GM23248 (cell line): ENCODE measurements around the gene KPNA2. TPM values are rescaled to one million over a fixed set of nuclear protein-coding genes. Genes with fewer than 3 reads are reported as not detected.
"Not testable (repeated sequence)": the region's sequence is repeated elsewhere in the genome, so short reads cannot be mapped to it uniquely, and the experiment has no call there.

Source experiments
- DNase-seq: peaks from one replicate; pipeline ENCODE4 v3.0.0-alpha.2; 2015
- H2AFZ ChIP-seq: fragments of 200-600 bp; sonication (generic); 2 replicates; pipeline ENCODE4 v1.6.1; 2016; ENCODE audit warnings: antibody characterized with exemption
- H3F3A ChIP-seq: fragments of 200-600 bp; sonication (generic); 2 replicates; pipeline ENCODE4 v1.6.1; 2016; ENCODE audit warnings: mild to moderate bottlenecking, antibody characterized with exemption, mixed run types; ENCODE audit not compliant: insufficient read depth
- H3K27ac ChIP-seq: fragments of 200-600 bp; sonication (generic); 2 replicates; pipeline ENCODE4 v1.5.1; 2016; ENCODE audit warnings: mild to moderate bottlenecking
- H3K27me3 ChIP-seq: fragments of 200-600 bp; sonication (generic); replicated peaks from 2 replicates; pipeline ENCODE4 v1.6.1; 2016; ENCODE audit warnings: mild to moderate bottlenecking; ENCODE audit not compliant: insufficient read depth
- H3K36me3 ChIP-seq: fragments of 200-600 bp; sonication (generic); 2 replicates; pipeline ENCODE4 v1.6.1; 2016; ENCODE audit warnings: low read depth, mild to moderate bottlenecking
- H3K4me1 ChIP-seq: fragments of 200-600 bp; sonication (generic); 2 replicates; pipeline ENCODE4 v1.6.1; 2016; ENCODE audit warnings: mild to moderate bottlenecking; ENCODE audit not compliant: insufficient read depth
- H3K4me2 ChIP-seq: fragments of 200-600 bp; sonication (generic); one replicate; pipeline ENCODE4 v1.6.1; 2016; ENCODE audit warnings: mild to moderate bottlenecking; ENCODE audit not compliant: unreplicated experiment
- H3K4me3 ChIP-seq: fragments of 200-600 bp; sonication (generic); 2 replicates; pipeline ENCODE4 v1.5.1; 2016; ENCODE audit warnings: mild to moderate bottlenecking
- H3K79me2 ChIP-seq: fragments of 200-600 bp; sonication (generic); 2 replicates; pipeline ENCODE4 v1.6.1; 2016; ENCODE audit warnings: mild to moderate bottlenecking; ENCODE audit not compliant: insufficient read depth
- H3K9ac ChIP-seq: fragments of 200-600 bp; sonication (generic); 2 replicates; pipeline ENCODE4 v1.6.1; 2016; ENCODE audit warnings: mild to moderate bottlenecking
- H3K9me2 ChIP-seq: fragments of 200-600 bp; sonication (generic); 2 replicates; pipeline ENCODE4 v1.6.1; 2016; ENCODE audit warnings: mixed run types, mild to moderate bottlenecking, moderate library complexity; ENCODE audit not compliant: insufficient read depth
- H3K9me3 ChIP-seq: fragments of 200-600 bp; sonication (generic); one replicate; pipeline ENCODE4 v1.6.1; 2017; ENCODE audit warnings: low read depth
- H4K20me1 ChIP-seq: fragments of 200-600 bp; sonication (generic); 2 replicates; pipeline ENCODE4 v1.6.0; 2016; ENCODE audit not compliant: insufficient read depth
- EZH2 ChIP-seq: fragments of 200-600 bp; sonication (generic); IDR thresholded peaks from 2 replicates; pipeline ENCODE4 v1.6.1; 2018; ENCODE audit warnings: antibody characterized with exemption, mild to moderate bottlenecking; ENCODE audit not compliant: insufficient read depth, poor library complexity, severe bottlenecking
- EZH2phosphoT487 ChIP-seq: fragments of 200-600 bp; sonication (generic); IDR thresholded peaks from 2 replicates; pipeline ENCODE4 v1.6.1; 2018; ENCODE audit warnings: antibody characterized with exemption, moderate library complexity, mild to moderate bottlenecking, low read depth; ENCODE audit not compliant: insufficient read depth
- WGBS, 2 experiments: methylation state at CpG; one replicate each; pipeline ENCODE4 v1.1.6; 2015 to 2017; ENCODE audit warnings: low lambda C conversion rate in 2 of 2, low coverage in 1 of 2; ENCODE audit errors: missing lambda C conversion rate in 2 of 2; 5-methylcytosine and 5-hydroxymethylcytosine counted together
- in situ Hi-C: fragments of 300-500 bp; cut with MboI; formaldehyde crosslinking; loops from 2 replicates; pipeline ENCODE4 v1.15.0; 2020
- polyA plus RNA-seq: library from polyadenylated mRNA; unstranded; fragments of >200 nt; fragmentation: Nextera tagmentation; extraction: Ambion mirVana; gene quantifications from 2 replicates; pipeline ENCODE4 v1.2.1, GENCODE V29; 2016
- total RNA-seq: library from RNA; depleted of rRNA; stranded (reverse); fragments of >200 nt; shearing (Covaris generic); gene quantifications from 2 replicates; pipeline ENCODE4 v1.2.3, GENCODE V29; 2014

The KPNA2 gene
- total and polyA plus RNA-seq, 2 experiments from 2014 or later: 98.2 to 159 TPM

- DNase-seq: no peak
- H3K9me2 ChIP-seq: no peaks in the 10 kb centered on the region
- H4K20me1 ChIP-seq: no peaks in the 10 kb centered on the region
- no peak overlapping the region for H3K27ac ChIP-seq
- no peaks in the 10 kb centered on the region for H3K79me2 ChIP-seq
- in situ Hi-C loops: no loop called here
- no peak overlapping the region for H2AFZ ChIP-seq
- no peak overlapping the region for H3K4me3 ChIP-seq
- no peaks in the 10 kb centered on the region for H3K27me3 ChIP-seq
- 95% methylated on average over 2 of the region's 2 CpGs for WGBS, 2 experiments
- H3K4me1 ChIP-seq: peaks cover 9% of the 10 kb centered on the region
- H3K9me3 ChIP-seq: no peaks in the 10 kb centered on the region
- TF ChIP-seq EZH2phosphoT487 (no peak), EZH2 (no peak)
- no peak overlapping the region for H3K4me2 ChIP-seq
- peaks cover 13% of the 10 kb centered on the region for H3F3A ChIP-seq
- no peaks in the 10 kb centered on the region for H3K36me3 ChIP-seq
- no peak overlapping the region for H3K9ac ChIP-seq
Observed at GRCh38 chr17:68060336-68060735, 24.8 kb downstream of the KPNA2 start.

- H3K79me2 ChIP-seq: no peaks in the 10 kb centered on the region
- H3K27ac ChIP-seq: no peak overlapping the region
- H3K9me2 ChIP-seq: no peaks in the 10 kb centered on the region
- no peaks in the 10 kb centered on the region for H3K36me3 ChIP-seq
- H3K9ac ChIP-seq: no peak overlapping the region
- TF ChIP-seq EZH2: no peak
- TF ChIP-seq EZH2phosphoT487: no peak
- H2AFZ ChIP-seq: no peak overlapping the region
- 0 out of 2 replicates have a peak, but pooled peaks cover 5% of the 10 kb centered on the region for H3F3A ChIP-seq
- H4K20me1 ChIP-seq: no peaks in the 10 kb centered on the region
- peak overlapping the region; percentile 1 for H3K4me2 ChIP-seq
- H3K4me1 ChIP-seq: peaks cover 9% of the 10 kb centered on the region; the same call in 1 of the 2 replicates
- in situ Hi-C loops: no loop called here
- H3K4me3 ChIP-seq: no peak overlapping the region
- H3K27me3 ChIP-seq: no peaks in the 10 kb centered on the region
- DNase-seq: peak; percentile 58
- 26 to 28% methylated on average over 10 to 11 of the region's 11 CpGs for WGBS, 2 experiments
- no peaks in the 10 kb centered on the region for H3K9me3 ChIP-seq
Observed at GRCh38 chr17:68061512-68062313, 26.2 kb downstream of the KPNA2 start.

DNA sequence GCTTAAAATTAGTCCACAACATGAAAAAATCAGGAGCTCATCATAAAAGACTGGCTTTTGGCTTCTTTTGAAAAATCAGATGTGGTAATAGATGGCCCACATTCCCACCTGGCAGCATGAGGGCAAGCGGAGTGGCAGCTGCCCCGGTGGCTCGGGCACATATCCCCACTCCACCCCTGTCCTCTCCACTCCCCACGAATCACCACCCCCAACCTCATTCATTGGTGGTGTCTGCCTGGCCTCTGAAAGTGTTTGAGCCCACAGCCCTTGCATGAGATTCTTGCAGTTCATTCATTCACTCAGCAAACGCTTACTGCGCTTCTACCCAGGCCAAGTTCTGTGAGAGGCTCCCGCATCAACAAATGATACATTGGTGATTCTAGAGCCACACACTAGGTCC is 29.8 kb downstream of the KPNA2 start:
- 48 to 51% methylated on average over 6 to 7 of the region's 7 CpGs for WGBS, 2 experiments
- DNase-seq, H3K36me3 ChIP-seq, H4K20me1 ChIP-seq, in situ Hi-C loops, H3K4me1 ChIP-seq, H3K9me3 ChIP-seq, H3K9me2 ChIP-seq, H3K79me2 ChIP-seq, H3K27ac ChIP-seq, H3K9ac ChIP-seq, H3K27me3 ChIP-seq, H2AFZ ChIP-seq, H3K4me3 ChIP-seq, H3F3A ChIP-seq, H3K4me2 ChIP-seq: not testable (repeated sequence)

DNA sequence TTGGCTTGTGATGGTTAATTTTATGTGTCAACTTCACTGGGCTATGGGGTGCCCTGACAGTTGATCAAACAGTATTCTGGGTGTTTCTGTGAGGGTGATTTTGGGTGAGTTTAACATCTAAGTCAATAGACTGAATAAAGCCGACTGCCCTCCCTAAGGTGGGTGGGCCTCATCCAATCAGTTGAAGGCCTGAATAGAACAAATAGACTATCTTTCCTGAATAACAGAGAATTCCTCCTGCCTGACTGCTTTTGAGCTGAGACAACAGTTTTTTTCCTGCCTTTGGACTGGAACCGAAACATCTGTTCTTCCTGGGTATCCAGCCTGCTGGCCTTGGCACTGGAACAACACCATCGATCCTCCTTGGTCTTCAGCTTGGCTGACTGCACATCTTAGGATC is 33.0 kb downstream of the KPNA2 start:
- H4K20me1 ChIP-seq, H3K9me3 ChIP-seq, H3K4me3 ChIP-seq, H3K9ac ChIP-seq, H3K4me2 ChIP-seq, H3K9me2 ChIP-seq, H3F3A ChIP-seq, H3K27ac ChIP-seq, H3K27me3 ChIP-seq, H2AFZ ChIP-seq, H3K4me1 ChIP-seq, H3K36me3 ChIP-seq, in situ Hi-C loops, DNase-seq, H3K79me2 ChIP-seq: not testable (repeated sequence)
- 56% methylated on average over 3 of the region's 3 CpGs for WGBS, 2 experiments

DNA sequence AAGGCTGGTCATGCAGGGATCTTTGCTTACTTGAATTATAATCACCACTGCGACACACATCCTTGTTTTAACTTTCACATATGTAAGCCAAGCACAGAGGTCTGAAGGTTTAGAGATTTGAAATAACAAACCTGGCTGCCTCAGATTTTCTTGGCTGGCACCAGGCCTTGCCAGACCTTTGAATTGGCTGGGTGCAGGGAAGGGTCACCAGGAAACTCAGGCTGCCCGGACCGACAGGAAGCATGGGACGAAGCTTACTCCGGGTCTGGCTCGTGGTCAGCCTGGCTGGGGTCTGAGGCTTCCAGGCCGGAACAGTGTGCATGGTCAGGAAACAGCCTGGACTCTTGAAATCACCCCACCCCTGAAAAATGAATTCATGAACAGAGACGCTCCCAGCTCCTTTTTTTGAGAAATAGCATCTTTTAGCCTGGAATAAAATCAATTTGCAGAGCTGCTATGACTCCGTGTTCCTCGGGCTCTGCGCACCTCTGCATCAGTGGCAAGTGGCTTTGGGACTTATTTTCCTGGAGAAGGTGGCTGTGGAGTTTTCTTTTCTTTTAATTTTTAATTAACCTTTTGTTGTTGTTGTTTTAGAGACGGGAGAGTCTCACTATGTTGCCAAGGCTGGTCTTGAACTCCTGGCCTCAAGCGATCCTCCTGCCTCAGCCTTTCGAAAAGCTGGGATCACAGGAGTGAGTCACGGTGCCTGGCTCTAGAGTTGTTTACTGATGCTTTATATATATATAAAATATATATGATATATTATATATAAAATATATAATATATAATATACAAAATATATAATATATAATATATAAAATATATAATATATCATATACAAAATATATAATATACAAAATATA is 35.3 kb downstream of the KPNA2 start:
- 30 to 32% methylated on average over 15 of the region's 15 CpGs for WGBS, 2 experiments
- H3K36me3 ChIP-seq, H3K4me1 ChIP-seq, H3K4me3 ChIP-seq, in situ Hi-C loops, H3K27me3 ChIP-seq, DNase-seq, H3K9me3 ChIP-seq, H3K79me2 ChIP-seq, H3K9ac ChIP-seq, H3K27ac ChIP-seq, H3F3A ChIP-seq, H3K9me2 ChIP-seq, H3K4me2 ChIP-seq, H4K20me1 ChIP-seq: not testable (repeated sequence)
- H2AFZ ChIP-seq: peak overlapping the region; percentile 62
